GM19468 (cell line): ENCODE data around the gene PCSK2.

Experiments
- ATAC-seq: cut with Tn5 transposase; IDR thresholded peaks from one replicate; pipeline ENCODE4 v1.9.1; 2021; ENCODE audit warnings: mild to moderate bottlenecking, moderate library complexity, moderate number of reproducible peaks; ENCODE audit not compliant: unreplicated experiment; ENCODE audit errors: extremely low read depth

PCSK2 gene

GRCh38 chr20:17326096-17326495 lies 99.3 kb downstream of the PCSK2 start:
- ATAC-seq = no peak

- no peak for ATAC-seq
Measured at GRCh38 chr20:17327185-17328148, 100.6 kb downstream of the PCSK2 start.

DNA sequence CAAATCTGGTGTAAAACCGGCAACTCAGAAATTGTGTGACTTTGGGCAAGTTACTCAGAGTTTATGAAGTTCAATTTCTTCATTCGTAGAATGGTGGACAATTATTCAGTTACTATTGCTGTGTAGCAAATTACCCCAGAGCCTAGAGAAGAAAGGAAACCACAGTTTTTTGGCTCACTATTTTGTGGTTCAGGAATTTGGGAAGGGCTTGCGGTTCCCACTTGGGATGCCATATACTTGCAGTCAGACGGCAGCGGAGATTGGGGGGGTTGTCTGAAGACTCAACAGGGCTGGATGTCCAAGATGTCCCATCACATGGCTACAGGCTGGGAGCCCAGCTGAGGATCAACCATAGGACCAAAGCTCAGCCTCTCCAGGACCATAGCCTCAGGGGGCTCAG lies 108.1 kb downstream of the PCSK2 start:
- ATAC-seq = no peak

GRCh38 chr20:17339000-17339399 lies 112.2 kb downstream of the PCSK2 start:
- ATAC-seq = no peak

DNA sequence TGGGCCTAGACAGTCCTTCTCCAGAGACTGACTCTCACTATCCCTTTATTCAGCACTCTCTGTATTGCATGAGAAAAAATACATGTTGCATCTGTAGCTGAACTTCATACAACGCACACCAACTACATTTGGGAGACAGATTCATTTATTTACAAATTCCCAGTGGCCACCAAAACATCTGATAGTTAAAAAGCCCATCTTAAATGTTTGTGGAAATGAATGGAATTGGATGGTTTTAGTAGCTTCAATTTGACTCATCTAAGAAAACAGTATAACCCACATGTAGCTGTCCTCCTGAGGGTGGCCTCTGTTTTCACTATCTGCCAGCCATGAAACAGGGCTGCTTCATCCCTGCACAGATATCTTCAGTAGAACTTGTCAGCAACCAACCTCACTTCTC lies 116.3 kb downstream of the PCSK2 start:
- ATAC-seq = no peak

GRCh38 chr20:17343656-17344452 lies 117.0 kb downstream of the PCSK2 start:
- no peak for ATAC-seq

DNA sequence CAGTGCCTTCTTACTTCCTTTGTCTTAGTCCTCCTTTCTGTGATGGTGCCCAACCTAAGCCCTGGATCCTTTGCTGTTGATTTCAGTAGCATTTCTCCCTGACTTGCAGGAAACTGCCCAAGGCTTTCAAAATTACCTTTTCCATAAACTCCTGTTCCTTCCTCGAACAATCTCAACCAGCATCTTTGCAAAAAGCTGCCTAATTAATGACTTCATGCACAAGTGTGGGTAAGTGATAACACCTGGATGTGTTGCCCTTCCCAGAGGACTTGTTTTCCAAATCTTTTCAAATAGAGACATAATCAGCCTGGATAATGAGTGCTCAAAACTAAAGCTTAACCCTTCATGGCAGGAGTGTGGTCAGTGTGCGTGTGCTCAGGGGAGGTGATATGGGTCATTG lies 118.0 kb downstream of the PCSK2 start:
- ATAC-seq = no peak

DNA sequence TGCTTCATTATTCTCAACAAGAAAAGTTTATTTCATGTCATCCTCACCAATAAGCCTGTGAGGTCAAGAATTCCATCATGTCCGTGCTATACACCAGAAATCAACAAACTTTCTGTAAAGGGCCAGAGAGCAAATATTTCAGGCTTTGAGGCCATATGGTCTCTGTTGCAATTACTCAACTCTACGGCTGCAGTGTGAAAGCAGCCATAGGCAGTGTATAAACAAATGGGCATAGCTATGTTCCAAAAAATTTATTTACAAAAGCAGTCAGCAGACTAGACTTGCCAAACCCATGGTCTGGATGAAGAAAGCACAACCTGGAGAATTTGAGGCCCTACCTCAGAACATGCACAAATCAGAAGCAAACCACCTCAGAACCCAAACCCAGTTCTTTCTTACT lies 118.5 kb downstream of the PCSK2 start:
- ATAC-seq = no peak

DNA sequence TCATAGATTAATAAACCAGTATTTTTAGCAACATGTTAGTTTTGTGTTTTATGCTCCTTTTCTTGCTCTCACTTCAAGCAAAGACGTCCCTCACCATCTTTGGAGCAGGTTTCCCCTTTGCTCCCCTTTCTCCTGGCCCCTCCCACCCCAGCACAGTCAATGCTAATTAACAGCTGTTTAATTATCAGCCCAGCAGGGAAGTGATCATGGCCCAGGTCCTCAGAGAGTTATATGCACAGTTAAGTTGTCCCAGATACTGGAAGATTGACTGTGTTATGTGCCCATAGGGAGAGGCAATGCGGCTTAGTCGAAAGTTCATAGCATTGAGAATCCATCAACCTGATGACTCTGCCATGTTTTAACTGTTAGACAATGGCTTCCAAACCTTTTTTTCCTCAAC lies 123.5 kb downstream of the PCSK2 start:
- no peak for ATAC-seq

DNA sequence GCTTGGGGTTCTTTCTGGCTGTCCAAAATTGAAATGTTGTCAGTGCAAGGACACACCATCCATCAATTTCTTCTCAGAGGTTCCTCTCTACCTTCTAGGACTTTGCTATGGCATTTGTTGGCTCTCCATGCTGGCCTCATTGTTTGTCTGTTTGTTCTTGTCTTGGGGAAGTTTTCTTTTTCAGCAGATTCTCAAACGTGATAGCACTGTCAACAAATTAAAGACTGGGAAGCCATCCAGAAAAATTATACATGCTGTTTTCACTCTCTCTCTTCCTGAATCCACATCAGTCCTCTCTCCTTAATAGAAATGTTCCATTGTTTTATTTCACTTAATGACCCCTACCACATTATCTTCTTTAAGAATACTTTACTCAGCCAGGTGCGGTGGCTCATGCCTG lies 130.4 kb downstream of the PCSK2 start:
- no peak for ATAC-seq

DNA sequence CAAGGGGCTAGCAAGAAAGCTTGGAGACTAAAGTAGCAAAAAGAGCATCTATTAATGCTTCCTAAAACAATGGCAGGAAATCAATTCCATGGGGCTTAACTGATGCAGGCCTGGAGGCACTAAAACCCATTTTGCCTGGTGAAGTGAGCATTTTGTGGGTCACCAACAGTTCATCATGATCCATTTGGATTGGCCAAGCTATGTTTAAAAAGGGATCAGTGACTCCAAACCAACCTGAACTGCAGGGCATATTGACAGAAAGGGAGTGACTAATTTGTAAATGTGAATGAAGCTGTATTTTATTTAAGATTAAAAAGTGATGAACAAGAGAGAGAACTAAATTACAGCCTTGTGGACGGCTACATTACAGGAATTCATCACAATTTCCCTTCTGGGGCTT lies 132.0 kb downstream of the PCSK2 start:
- ATAC-seq = no peak

GRCh38 chr20:17364681-17365080 lies 137.8 kb downstream of the PCSK2 start:
- no peak for ATAC-seq

GRCh38 chr20:17365831-17366230 lies 139.0 kb downstream of the PCSK2 start:
- no peak for ATAC-seq

DNA sequence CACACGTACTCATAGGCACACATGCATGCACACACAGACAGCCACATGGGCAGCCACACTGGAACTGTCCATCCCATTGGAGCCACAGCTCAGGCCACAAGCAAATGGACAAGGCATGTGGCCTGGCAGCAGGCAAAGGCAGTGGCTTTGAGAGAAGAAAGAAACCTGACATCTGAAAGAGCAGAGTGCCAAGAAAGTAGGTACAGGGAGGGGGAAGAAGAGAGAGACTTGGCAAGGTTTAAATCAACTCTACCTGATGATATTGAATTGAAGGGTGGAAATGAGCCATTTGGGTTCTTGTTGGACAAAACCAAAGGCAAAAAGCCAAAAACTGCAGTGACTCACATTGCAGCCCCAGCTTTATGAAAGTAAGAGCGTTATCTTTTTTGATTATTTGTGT lies 142.7 kb downstream of the PCSK2 start:
- no peak for ATAC-seq

DNA sequence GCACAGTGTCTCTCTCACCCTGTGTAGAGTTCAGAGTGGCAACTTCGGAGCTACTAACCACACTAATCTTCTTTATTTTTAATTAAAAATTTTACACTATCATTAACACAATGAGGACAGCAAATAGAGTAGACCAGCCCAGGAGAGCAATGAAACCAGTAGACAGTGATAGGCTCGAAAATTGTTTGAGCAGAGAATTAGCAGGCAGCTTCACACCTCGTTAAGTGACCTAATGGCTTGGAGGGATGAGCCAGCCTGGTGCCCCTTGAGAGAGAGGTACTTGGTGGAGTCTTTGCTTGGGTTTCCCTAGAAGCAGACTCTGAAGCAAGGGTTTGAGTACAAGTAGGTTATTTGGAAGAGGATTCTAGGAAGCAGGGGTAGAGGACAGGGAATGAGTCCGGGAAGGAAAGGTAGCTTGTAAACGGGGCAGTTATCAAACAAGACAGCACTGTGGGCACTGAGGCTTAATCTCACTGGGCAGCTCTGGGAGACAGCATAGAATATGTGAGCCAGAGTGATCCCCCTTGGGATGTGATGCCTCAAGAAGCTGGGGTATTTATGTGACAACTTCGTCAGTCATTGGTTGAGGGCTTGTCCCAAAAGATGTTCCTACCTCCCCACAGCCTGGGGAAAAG lies 146.1 kb downstream of the PCSK2 start:
- ATAC-seq = no peak

- no peak for ATAC-seq
Measured at GRCh38 chr20:17374086-17374485, 147.2 kb downstream of the PCSK2 start.

DNA sequence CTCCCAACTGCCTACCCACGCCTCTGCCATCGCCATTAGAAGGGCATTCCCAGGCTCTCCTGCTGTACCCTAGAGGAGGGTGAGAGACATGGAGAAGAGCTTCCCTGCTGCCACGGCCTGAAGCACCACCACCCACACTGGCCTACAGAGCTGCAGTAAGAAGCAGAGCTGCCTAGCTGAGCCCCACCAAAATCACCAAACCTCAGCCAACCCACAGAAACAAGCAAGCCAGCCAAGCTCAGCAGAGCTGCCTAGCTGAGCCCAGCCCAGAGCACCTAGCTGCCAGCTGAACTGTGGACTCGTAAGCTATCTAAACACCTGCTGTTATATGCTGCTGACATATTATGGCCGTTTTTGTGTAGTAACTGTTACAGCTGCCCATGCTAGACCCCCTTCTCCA lies 149.2 kb downstream of the PCSK2 start:
- no peak for ATAC-seq

- ATAC-seq = no peak
Measured at GRCh38 chr20:17377231-17377630, 150.4 kb downstream of the PCSK2 start.

DNA sequence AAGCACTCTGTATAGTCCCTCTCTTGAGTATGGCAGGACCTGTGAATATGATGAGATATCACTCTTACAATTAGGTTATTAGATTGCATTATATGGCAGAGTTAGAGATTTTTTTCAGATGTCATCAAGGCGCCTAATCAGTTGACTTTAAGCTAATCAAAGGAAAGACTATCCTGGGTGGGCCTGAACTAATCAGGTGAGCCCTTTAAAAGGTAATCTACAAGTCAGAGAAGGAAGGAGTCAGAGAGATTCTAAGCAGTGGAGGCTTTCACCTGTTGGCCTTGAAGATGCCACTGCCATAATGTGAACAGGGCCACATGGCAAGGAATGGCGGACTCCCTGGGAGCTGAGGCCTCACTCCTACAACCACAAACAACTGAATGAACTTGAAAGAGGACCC lies 152.8 kb downstream of the PCSK2 start:
- no peak for ATAC-seq

- ATAC-seq = no peak
Measured at GRCh38 chr20:17380801-17381200, 154.0 kb downstream of the PCSK2 start.

- ATAC-seq = no peak
Measured at GRCh38 chr20:17381724-17382123, 154.9 kb downstream of the PCSK2 start.
